ENCODE measurements around the gene B4GALNT4. TPM values are rescaled to one million over a fixed set of nuclear protein-coding genes. Genes with fewer than 3 reads are reported as not detected.

B4GALNT4 gene
- total and polyA plus RNA-seq, 2 of the 13 experiments (the other 11 are each of a cell fraction or from before 2014, with no cell fraction given) = 30.5 to 50.1 TPM

DNA sequence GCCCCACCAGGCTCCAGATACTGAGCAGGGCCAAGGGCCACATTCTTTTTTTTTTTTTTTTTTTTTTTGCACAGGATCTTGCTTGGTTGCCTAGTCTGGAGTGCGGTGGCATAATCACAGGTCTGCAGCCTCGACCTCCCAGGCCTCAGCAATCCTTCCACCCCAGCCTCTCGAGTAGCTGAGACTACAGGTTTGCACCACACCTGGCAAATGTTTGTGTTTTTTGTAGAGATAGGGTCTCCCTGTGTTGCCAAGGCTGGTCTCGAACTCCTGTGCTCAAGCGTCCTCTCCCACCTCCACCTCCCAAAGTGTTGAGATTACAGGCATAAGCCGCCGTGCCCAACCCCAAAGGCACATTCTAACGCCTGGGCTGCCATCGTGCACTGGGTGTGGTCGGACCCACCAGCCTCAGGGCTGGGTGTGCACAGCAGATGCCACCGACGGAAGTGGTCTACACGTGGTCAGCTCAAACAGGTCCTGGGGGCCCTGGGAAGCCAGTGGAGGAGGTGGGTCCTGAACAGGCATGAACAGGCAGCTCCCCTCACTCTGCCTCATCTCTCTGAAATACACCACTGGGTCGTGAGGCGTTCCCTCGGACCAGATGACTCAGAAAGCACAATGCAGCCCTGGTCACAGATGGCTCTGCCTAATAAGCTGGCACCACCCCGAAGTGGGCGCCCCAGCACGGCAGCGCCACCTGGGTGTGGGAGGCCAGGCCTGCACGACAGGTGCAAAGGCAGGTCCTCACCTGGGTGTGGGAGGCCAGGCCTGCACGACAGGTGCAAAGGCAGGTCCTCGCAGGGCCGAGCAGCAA, 5.1 kb upstream of the B4GALNT4 start (continued):
- TF ChIP-seq, protein P1, sequence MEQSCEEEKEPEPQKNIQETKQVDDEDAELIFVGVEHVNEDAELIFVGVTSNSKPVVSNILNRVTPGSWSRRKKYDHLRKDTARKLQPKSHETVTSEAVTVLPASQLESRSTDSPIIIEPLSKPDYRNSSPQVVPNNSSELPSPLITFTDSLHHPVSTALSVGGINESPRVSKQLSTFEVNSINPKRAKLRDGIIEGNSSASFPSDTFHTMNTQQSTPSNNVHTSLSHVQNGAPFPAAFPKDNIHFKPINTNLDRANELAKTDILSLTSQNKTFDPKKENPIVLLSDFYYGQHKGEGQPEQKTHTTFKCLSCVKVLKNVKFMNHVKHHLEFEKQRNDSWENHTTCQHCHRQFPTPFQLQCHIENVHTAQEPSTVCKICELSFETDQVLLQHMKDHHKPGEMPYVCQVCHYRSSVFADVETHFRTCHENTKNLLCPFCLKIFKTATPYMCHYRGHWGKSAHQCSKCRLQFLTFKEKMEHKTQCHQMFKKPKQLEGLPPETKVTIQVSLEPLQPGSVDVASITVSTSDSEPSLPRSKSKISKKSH (CRISPR knock-in tag; IDR thresholded peaks at IDR 0.05; ENCODE audit: borderline replicate concordance) = peak; percentile 46
- TF ChIP-seq SMC3 (IDR thresholded peaks at IDR 0.05; ENCODE audit: low read length) = peak; percentile 8; the same call in 1 of the 2 replicates
- no peak for TF ChIP-seq ZNF460 (CRISPR knock-in tag; IDR thresholded peaks at IDR 0.05; ENCODE audit: borderline replicate concordance)
- TF ChIP-seq FOSL2 (CRISPR knock-in tag; IDR thresholded peaks at IDR 0.05) = peak; percentile 79
- no peak for TF ChIP-seq ZFP36 (IDR thresholded peaks at IDR 0.05; ENCODE audit: borderline replicate concordance, low read depth, low read length, partially characterized antibody)
- no peak; the same call in 1 of the 2 replicates for TF ChIP-seq ZNF333 (CRISPR knock-in tag; IDR thresholded peaks at IDR 0.05; ENCODE audit: borderline replicate concordance)
- 0 out of 2 replicates have a peak, but pooled peaks have one; percentile 30 for TF ChIP-seq JUND (CRISPR knock-in tag; IDR thresholded peaks at IDR 0.05)
- TF ChIP-seq CBFB (CRISPR knock-in tag; IDR thresholded peaks at IDR 0.05) = no peak
- peak; percentile 42; the same call in 1 of the 2 replicates for TF ChIP-seq ZFX (CRISPR knock-in tag; IDR thresholded peaks at IDR 0.05; ENCODE audit: low read depth)
- TF ChIP-seq FOXK2 (IDR thresholded peaks at IDR 0.05) = no peak
- no peak; the same call in 1 of the 2 replicates for TF ChIP-seq ARID4A (CRISPR knock-in tag; IDR thresholded peaks at IDR 0.05; ENCODE audit: borderline replicate concordance)
- TF ChIP-seq SP1 (IDR thresholded peaks at IDR 0.05) = no peak
- TF ChIP-seq SP1 (CRISPR knock-in tag; IDR thresholded peaks at IDR 0.05) = peak; percentile 13; the same call in 1 of the 2 replicates
- no peak for TF ChIP-seq FOXC1 (CRISPR knock-in tag; IDR thresholded peaks at IDR 0.05; ENCODE audit: borderline replicate concordance)
- peak; percentile 75 for TF ChIP-seq ZNF883 (CRISPR knock-in tag; IDR thresholded peaks at IDR 0.05; ENCODE audit: not compliant biosample characterization)
- no peak for TF ChIP-seq HNF1A (IDR thresholded peaks at IDR 0.05; ENCODE audit: low read depth)
- TF ChIP-seq HNF1A (CRISPR knock-in tag; IDR thresholded peaks at IDR 0.05; ENCODE audit: borderline replicate concordance) = no peak
- no peak for TF ChIP-seq ETV6 (CRISPR knock-in tag; conservative IDR thresholded peaks at IDR 0.05)
- no peak for TF ChIP-seq RBM39 (IDR thresholded peaks at IDR 0.05; ENCODE audit: low read depth, low read length, poor library complexity, severe bottlenecking)
- TF ChIP-seq TOPORS (CRISPR knock-in tag; IDR thresholded peaks at IDR 0.05) = no peak
